GM23338 (cell line): ENCODE results near the gene MED13.

ENCODE experiments used
- CREB1 ChIP-seq: fragments of 250-450 bp; sonication (Bioruptor Pico); IDR thresholded peaks from 2 replicates; pipeline ENCODE4 v1.5.0; 2020; ENCODE audit warnings: low read depth, mild to moderate bottlenecking, moderate library complexity
- EZH2 ChIP-seq: fragments of 200-600 bp; sonication (generic); IDR thresholded peaks from one replicate; pipeline ENCODE4 v1.8.0; 2017; ENCODE audit warnings: antibody characterized with exemption, mild to moderate bottlenecking, low read depth; ENCODE audit not compliant: unreplicated experiment
- EZH2phosphoT487 ChIP-seq: fragments of 200-600 bp; sonication (generic); IDR thresholded peaks from one replicate; pipeline ENCODE4 v1.8.1; 2018; ENCODE audit warnings: antibody characterized with exemption; ENCODE audit not compliant: unreplicated experiment
- JUNB ChIP-seq: IDR thresholded peaks from one replicate; pipeline ENCODE4 v1.6.1; 2016; ENCODE audit warnings: antibody characterized with exemption; ENCODE audit not compliant: unreplicated experiment
- NANOG ChIP-seq: IDR thresholded peaks from 2 replicates; pipeline ENCODE4 v1.6.1; 2016; ENCODE audit warnings: antibody characterized with exemption, borderline replicate concordance
- POLR2AphosphoS5 ChIP-seq: IDR thresholded peaks from 2 replicates; pipeline ENCODE4 v1.6.1; 2016; ENCODE audit warnings: antibody characterized with exemption, low read depth
- STAT1 ChIP-seq: IDR thresholded peaks from one replicate; pipeline ENCODE4 v1.6.1; 2016; ENCODE audit warnings: antibody characterized with exemption; ENCODE audit not compliant: unreplicated experiment
- ZNF114 ChIP-seq: fragments of 250-450 bp; sonication (Bioruptor Pico); IDR thresholded peaks from 2 replicates; pipeline ENCODE4 v1.5.0; 2020; ENCODE audit warnings: mild to moderate bottlenecking, moderate library complexity
- ZNF331 ChIP-seq: fragments of 250-450 bp; sonication (Bioruptor Pico); IDR thresholded peaks from 2 replicates; pipeline ENCODE4 v1.5.0; 2020; ENCODE audit warnings: low read depth, mild to moderate bottlenecking, moderate library complexity
- TF ChIP-seq, protein P1 (sequence below), 2 experiments: fragments of 200-600 bp in 1 of 2; sonication (generic) in 1 of 2; conservative IDR thresholded peaks; 2 replicates each; pipeline versions ENCODE4 v1.5.1 to v1.6.1; 2016 to 2017; ENCODE audit warnings: antibody characterized with exemption in 2 of 2, low read depth in 2 of 2, mild to moderate bottlenecking in 2 of 2, moderate library complexity in 1 of 2
- TF ChIP-seq, protein P2 (sequence below): IDR thresholded peaks from one replicate; pipeline ENCODE4 v1.6.1; 2018; ENCODE audit warnings: antibody characterized with exemption; ENCODE audit not compliant: unreplicated experiment
- TF ChIP-seq, protein P3 (sequence below): IDR thresholded peaks from 2 replicates; pipeline ENCODE4 v1.6.1; 2016; ENCODE audit warnings: antibody characterized with exemption
- TF ChIP-seq, protein P4 (sequence below): fragments of 250-450 bp; sonication (Bioruptor Pico); IDR thresholded peaks from 2 replicates; pipeline ENCODE4 v1.5.0; 2020; ENCODE audit warnings: mild to moderate bottlenecking, moderate library complexity

DNA sequence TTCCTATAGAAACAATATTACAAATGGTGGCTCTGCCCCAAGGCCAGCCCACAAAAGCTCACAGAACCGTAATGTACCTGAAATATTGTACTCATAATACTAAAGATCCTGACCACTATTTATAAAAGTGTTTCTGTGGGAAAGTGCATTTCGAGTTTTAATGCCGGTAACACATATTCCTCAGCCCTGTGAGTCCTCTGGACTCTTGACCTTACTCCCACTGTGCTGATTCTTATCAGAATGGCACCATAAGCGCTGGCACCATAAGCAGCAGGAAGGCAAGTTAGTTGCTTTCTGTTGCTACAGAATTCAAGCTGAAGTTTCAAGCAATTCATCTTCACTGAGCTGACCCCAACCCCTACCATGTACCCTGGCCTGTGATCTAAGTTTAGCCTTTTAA is 36.4 kb upstream of the MED13 start:
- TF ChIP-seq, protein P1, sequence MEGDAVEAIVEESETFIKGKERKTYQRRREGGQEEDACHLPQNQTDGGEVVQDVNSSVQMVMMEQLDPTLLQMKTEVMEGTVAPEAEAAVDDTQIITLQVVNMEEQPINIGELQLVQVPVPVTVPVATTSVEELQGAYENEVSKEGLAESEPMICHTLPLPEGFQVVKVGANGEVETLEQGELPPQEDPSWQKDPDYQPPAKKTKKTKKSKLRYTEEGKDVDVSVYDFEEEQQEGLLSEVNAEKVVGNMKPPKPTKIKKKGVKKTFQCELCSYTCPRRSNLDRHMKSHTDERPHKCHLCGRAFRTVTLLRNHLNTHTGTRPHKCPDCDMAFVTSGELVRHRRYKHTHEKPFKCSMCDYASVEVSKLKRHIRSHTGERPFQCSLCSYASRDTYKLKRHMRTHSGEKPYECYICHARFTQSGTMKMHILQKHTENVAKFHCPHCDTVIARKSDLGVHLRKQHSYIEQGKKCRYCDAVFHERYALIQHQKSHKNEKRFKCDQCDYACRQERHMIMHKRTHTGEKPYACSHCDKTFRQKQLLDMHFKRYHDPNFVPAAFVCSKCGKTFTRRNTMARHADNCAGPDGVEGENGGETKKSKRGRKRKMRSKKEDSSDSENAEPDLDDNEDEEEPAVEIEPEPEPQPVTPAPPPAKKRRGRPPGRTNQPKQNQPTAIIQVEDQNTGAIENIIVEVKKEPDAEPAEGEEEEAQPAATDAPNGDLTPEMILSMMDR (conservative IDR thresholded peaks at IDR 0.05; ENCODE audit: low read depth in 2 of 2) = no peak
- TF ChIP-seq, protein P2, sequence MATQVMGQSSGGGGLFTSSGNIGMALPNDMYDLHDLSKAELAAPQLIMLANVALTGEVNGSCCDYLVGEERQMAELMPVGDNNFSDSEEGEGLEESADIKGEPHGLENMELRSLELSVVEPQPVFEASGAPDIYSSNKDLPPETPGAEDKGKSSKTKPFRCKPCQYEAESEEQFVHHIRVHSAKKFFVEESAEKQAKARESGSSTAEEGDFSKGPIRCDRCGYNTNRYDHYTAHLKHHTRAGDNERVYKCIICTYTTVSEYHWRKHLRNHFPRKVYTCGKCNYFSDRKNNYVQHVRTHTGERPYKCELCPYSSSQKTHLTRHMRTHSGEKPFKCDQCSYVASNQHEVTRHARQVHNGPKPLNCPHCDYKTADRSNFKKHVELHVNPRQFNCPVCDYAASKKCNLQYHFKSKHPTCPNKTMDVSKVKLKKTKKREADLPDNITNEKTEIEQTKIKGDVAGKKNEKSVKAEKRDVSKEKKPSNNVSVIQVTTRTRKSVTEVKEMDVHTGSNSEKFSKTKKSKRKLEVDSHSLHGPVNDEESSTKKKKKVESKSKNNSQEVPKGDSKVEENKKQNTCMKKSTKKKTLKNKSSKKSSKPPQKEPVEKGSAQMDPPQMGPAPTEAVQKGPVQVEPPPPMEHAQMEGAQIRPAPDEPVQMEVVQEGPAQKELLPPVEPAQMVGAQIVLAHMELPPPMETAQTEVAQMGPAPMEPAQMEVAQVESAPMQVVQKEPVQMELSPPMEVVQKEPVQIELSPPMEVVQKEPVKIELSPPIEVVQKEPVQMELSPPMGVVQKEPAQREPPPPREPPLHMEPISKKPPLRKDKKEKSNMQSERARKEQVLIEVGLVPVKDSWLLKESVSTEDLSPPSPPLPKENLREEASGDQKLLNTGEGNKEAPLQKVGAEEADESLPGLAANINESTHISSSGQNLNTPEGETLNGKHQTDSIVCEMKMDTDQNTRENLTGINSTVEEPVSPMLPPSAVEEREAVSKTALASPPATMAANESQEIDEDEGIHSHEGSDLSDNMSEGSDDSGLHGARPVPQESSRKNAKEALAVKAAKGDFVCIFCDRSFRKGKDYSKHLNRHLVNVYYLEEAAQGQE = no peak
- TF ChIP-seq ZNF114 (no peak), EZH2 (no peak), POLR2AphosphoS5 (no peak), STAT1 (no peak), JUNB (no peak), EZH2phosphoT487 (no peak), CREB1 (CRISPR knock-in tag) (no peak), NANOG (no peak), ZNF331 (no peak)
- TF ChIP-seq, protein P3, sequence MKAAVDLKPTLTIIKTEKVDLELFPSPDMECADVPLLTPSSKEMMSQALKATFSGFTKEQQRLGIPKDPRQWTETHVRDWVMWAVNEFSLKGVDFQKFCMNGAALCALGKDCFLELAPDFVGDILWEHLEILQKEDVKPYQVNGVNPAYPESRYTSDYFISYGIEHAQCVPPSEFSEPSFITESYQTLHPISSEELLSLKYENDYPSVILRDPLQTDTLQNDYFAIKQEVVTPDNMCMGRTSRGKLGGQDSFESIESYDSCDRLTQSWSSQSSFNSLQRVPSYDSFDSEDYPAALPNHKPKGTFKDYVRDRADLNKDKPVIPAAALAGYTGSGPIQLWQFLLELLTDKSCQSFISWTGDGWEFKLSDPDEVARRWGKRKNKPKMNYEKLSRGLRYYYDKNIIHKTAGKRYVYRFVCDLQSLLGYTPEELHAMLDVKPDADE = no peak
- TF ChIP-seq, protein P4, sequence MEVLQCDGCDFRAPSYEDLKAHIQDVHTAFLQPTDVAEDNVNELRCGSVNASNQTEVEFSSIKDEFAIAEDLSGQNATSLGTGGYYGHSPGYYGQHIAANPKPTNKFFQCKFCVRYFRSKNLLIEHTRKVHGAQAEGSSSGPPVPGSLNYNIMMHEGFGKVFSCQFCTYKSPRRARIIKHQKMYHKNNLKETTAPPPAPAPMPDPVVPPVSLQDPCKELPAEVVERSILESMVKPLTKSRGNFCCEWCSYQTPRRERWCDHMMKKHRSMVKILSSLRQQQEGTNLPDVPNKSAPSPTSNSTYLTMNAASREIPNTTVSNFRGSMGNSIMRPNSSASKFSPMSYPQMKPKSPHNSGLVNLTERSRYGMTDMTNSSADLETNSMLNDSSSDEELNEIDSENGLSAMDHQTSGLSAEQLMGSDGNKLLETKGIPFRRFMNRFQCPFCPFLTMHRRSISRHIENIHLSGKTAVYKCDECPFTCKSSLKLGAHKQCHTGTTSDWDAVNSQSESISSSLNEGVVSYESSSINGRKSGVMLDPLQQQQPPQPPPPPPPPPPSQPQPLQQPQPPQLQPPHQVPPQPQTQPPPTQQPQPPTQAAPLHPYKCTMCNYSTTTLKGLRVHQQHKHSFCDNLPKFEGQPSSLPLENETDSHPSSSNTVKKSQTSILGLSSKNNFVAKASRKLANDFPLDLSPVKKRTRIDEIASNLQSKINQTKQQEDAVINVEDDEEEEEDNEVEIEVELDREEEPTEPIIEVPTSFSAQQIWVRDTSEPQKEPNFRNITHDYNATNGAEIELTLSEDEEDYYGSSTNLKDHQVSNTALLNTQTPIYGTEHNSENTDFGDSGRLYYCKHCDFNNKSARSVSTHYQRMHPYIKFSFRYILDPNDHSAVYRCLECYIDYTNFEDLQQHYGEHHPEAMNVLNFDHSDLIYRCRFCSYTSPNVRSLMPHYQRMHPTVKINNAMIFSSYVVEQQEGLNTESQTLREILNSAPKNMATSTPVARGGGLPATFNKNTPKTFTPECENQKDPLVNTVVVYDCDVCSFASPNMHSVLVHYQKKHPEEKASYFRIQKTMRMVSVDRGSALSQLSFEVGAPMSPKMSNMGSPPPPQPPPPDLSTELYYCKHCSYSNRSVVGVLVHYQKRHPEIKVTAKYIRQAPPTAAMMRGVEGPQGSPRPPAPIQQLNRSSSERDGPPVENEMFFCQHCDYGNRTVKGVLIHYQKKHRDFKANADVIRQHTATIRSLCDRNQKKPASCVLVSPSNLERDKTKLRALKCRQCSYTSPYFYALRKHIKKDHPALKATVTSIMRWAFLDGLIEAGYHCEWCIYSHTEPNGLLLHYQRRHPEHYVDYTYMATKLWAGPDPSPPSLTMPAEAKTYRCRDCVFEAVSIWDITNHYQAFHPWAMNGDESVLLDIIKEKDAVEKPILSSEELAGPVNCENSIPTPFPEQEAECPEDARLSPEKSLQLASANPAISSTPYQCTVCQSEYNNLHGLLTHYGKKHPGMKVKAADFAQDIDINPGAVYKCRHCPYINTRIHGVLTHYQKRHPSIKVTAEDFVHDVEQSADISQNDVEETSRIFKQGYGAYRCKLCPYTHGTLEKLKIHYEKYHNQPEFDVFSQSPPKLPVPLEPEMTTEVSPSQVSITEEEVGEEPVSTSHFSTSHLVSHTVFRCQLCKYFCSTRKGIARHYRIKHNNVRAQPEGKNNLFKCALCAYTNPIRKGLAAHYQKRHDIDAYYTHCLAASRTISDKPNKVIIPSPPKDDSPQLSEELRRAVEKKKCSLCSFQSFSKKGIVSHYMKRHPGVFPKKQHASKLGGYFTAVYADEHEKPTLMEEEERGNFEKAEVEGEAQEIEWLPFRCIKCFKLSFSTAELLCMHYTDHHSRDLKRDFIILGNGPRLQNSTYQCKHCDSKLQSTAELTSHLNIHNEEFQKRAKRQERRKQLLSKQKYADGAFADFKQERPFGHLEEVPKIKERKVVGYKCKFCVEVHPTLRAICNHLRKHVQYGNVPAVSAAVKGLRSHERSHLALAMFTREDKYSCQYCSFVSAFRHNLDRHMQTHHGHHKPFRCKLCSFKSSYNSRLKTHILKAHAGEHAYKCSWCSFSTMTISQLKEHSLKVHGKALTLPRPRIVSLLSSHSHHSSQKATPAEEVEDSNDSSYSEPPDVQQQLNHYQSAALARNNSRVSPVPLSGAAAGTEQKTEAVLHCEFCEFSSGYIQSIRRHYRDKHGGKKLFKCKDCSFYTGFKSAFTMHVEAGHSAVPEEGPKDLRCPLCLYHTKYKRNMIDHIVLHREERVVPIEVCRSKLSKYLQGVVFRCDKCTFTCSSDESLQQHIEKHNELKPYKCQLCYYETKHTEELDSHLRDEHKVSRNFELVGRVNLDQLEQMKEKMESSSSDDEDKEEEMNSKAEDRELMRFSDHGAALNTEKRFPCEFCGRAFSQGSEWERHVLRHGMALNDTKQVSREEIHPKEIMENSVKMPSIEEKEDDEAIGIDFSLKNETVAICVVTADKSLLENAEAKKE (CRISPR knock-in tag) = no peak
